GM12878 (cell line): ENCODE results near the gene MCRIP2. TPM values are rescaled to one million over a fixed set of nuclear protein-coding genes. Genes with fewer than 3 reads are reported as not detected.

Experiments used
- ATAC-seq: fragments of 200-7000 bp; cut with Tn5 transposase; 3 replicates; pipeline ENCODE4 v1.9.1; 2020; ENCODE audit warnings: mild to moderate bottlenecking, moderate library complexity
- BruUV-seq: library from RNA; stranded (reverse); fragments of 400-500 nt; replicated peaks from 2 replicates; lab custom pipeline; 2021; lab: Mats Ljungman, UMichigan
- CTCF ChIA-PET: fragments of 300-600 bp; sonication (Branson Sonifier 250); formaldehyde crosslinking; extraction: SDS; loops from one replicate; lab custom pipeline; 2021; ENCODE audit warnings: inconsistent platforms; lab: Yijun Ruan, JAX
- POLR2A ChIA-PET: fragments of 350-600 bp; formaldehyde crosslinking; extraction: SDS; loops from one replicate; lab custom pipeline; 2021; ENCODE audit warnings: inconsistent platforms; lab: Charles Lee
- RAD21 ChIA-PET: fragments of 300-600 bp; sonication (Branson Sonifier 250); formaldehyde crosslinking; loops from one replicate; lab custom pipeline; 2023; ENCODE audit warnings: antibody characterized with exemption; ENCODE audit not compliant: unreplicated experiment; lab: Charles Lee
- SMC1A ChIA-PET: fragments of 300-600 bp; sonication (Branson Sonifier 250); formaldehyde crosslinking; loops from one replicate; lab custom pipeline; 2023; ENCODE audit not compliant: unreplicated experiment, uncharacterized antibody; lab: Charles Lee
- DNase-seq: peaks from one replicate; pipeline ENCODE4 v3.0.0-alpha.2; 2011; ENCODE audit warnings: low read depth, low spot score
- FAIRE-seq: peaks from 3 replicates; lab custom pipeline; 2011; peaks lifted over from hg19 to GRCh38; lab: Jason Lieb, UNC
- H2AFZ ChIP-seq: 2 replicates; pipeline ENCODE4 v1.6.0; 2011; ENCODE audit warnings: low read depth, low read length, control low read depth; ENCODE audit not compliant: control insufficient read depth
- H3K27ac ChIP-seq: 2 replicates; pipeline ENCODE4 v1.5.1; 2011; ENCODE audit warnings: control low read depth; ENCODE audit not compliant: control insufficient read depth, insufficient read depth
- H3K27me3 ChIP-seq, 2 experiments: replicated peaks in 1 of 2; 2 replicates each; pipeline versions ENCODE4 v1.6.0 to v1.6.1; 2011; ENCODE audit warnings: low read length in 1 of 2; ENCODE audit not compliant: control insufficient read depth in 2 of 2, insufficient read depth in 2 of 2
- H3K36me3 ChIP-seq, 2 experiments: 2 replicates each; pipeline ENCODE4 v1.5.1; 2011; ENCODE audit warnings: low read length in 1 of 2; ENCODE audit not compliant: control insufficient read depth in 2 of 2, insufficient read depth in 2 of 2
- H3K4me1 ChIP-seq: 2 replicates; pipeline ENCODE4 v1.6.1; 2011; ENCODE audit warnings: mild to moderate bottlenecking, low read length, moderate library complexity, mixed read lengths; ENCODE audit not compliant: control insufficient read depth, insufficient read depth
- H3K4me2 ChIP-seq: 2 replicates; pipeline ENCODE4 v1.6.0; 2011; ENCODE audit warnings: control low read depth; ENCODE audit not compliant: control insufficient read depth, insufficient read depth
- H3K4me3 ChIP-seq: fragments of 200-600 bp; sonication (generic); 2 replicates; pipeline ENCODE4 v1.5.1; 2016
- H3K79me2 ChIP-seq: 2 replicates; pipeline ENCODE4 v1.6.0; 2011; ENCODE audit warnings: low read length; ENCODE audit not compliant: control insufficient read depth, insufficient read depth
- H3K9ac ChIP-seq: 2 replicates; pipeline ENCODE4 v1.8.0; 2011; ENCODE audit warnings: low read length, control low read depth, mixed read lengths; ENCODE audit not compliant: control insufficient read depth, insufficient read depth
- H3K9me3 ChIP-seq: replicated peaks from 3 replicates; pipeline ENCODE4 v1.5.1; 2011; ENCODE audit warnings: mild to moderate bottlenecking, low read length; ENCODE audit not compliant: control insufficient read depth, insufficient read depth
- H4K20me1 ChIP-seq: 2 replicates; pipeline ENCODE4 v1.6.0; 2011; ENCODE audit not compliant: control insufficient read depth, insufficient read depth
- CBFB ChIP-seq: IDR thresholded peaks from 2 replicates; pipeline ENCODE4 v1.6.1; 2016; ENCODE audit warnings: antibody characterized with exemption, low read depth
- CBX5 ChIP-seq: sonication (generic); IDR thresholded peaks from 2 replicates; pipeline ENCODE4 v1.6.1; 2016; ENCODE audit warnings: low read depth, moderate library complexity, mild to moderate bottlenecking, inconsistent platforms
- CEBPZ ChIP-seq: fragments of 150-350 bp; IDR thresholded peaks from 2 replicates; pipeline ENCODE4 v1.6.1; 2016; ENCODE audit warnings: low read depth, low read length
- JUNB ChIP-seq: IDR thresholded peaks from 2 replicates; pipeline ENCODE4 v1.6.1; 2016; ENCODE audit warnings: antibody characterized with exemption, mild to moderate bottlenecking
- MYB ChIP-seq: fragments of 150-350 bp; IDR thresholded peaks from 2 replicates; pipeline ENCODE4 v1.6.1; 2014; ENCODE audit warnings: mild to moderate bottlenecking, low read depth, low read length, borderline replicate concordance
- NFYB ChIP-seq: IDR thresholded peaks from 2 replicates; pipeline ENCODE4 v1.6.1; 2011; ENCODE audit warnings: low read depth, mild to moderate bottlenecking, low read length, improper control_type of control experiment, moderate library complexity; ENCODE audit not compliant: insufficient read depth
- PKNOX1 ChIP-seq: fragments of 450-650 bp; IDR thresholded peaks from 2 replicates; pipeline ENCODE4 v1.6.1; 2016; ENCODE audit warnings: mild to moderate bottlenecking
- POLR2A ChIP-seq: IDR thresholded peaks from 2 replicates; pipeline ENCODE4 v1.6.1; 2011; ENCODE audit warnings: low read depth, mild to moderate bottlenecking, low read length
- SIX5 ChIP-seq: IDR thresholded peaks from 2 replicates; pipeline ENCODE4 v1.6.1; 2011; ENCODE audit warnings: mild to moderate bottlenecking, low read depth, low read length, moderate library complexity; ENCODE audit not compliant: severe bottlenecking
- SMC3 ChIP-seq: IDR thresholded peaks from 2 replicates; pipeline ENCODE4 v1.6.1; 2011; ENCODE audit warnings: low read length, improper control_type of control experiment, borderline replicate concordance
- TCF12 ChIP-seq: IDR thresholded peaks from 2 replicates; pipeline ENCODE4 v1.6.1; 2011; ENCODE audit warnings: low read depth, mild to moderate bottlenecking, low read length
- ZNF384 ChIP-seq: IDR thresholded peaks from 2 replicates; pipeline ENCODE4 v1.6.1; 2012; ENCODE audit warnings: low read depth, mild to moderate bottlenecking, low read length, improper control_type of control experiment, borderline replicate concordance
- WGBS: methylation state at CpG from one replicate; pipeline ENCODE4 v1.1.6; 2016; ENCODE audit warnings: low lambda C conversion rate; ENCODE audit not compliant: insufficient replicate concordance, insufficient coverage; ENCODE audit errors: missing lambda C conversion rate; 5-methylcytosine and 5-hydroxymethylcytosine counted together
- in situ Hi-C: fragments of 300-500 bp; cut with MboI; formaldehyde crosslinking; loops from 9 replicates; pipeline ENCODE4 v1.14.3; 2018; ENCODE audit warnings: mixed read lengths
- intact Hi-C: fragments of 100-400 bp; cut with micrococcal nuclease; formaldehyde crosslinking; loops from one replicate; pipeline ENCODE4 v1.14.2; 2022; ENCODE audit not compliant: unreplicated experiment
- polyA plus RNA-seq, 11 experiments: library from polyadenylated mRNA; depleted of rRNA in 4 of 11; unstranded in 6 of 11; stranded (reverse) in 5 of 11; fragments of >200 nt; fragmentation: Nextera tagmentation in 4 of 11; fragmentation: Illumina TruSeq in 1 of 11; extraction: Ambion mirVana in 4 of 11; extraction: Trizol in 1 of 11; gene quantifications; 1 replicate in 1 of 11; 2 replicates in 10 of 11; pipeline versions ENCODE4 v1.2.1 to v1.2.3, GENCODE V29; 2011 to 2016; ENCODE audit warnings: inconsistent platforms in 2 of 11, missing spikeins in 2 of 11, low read depth in 1 of 11
- total RNA-seq, 4 experiments: library from RNA; depleted of rRNA in 3 of 4; stranded (reverse); fragments of >200 nt in 3 of 4; fragmentation: Illumina TruSeq in 1 of 4; extraction: Trizol in 1 of 4; gene quantifications; 2 replicates each; pipeline versions ENCODE4 v1.2.1 to v1.2.3, GENCODE V29; 2013 to 2021

MCRIP2 gene
- total and polyA plus RNA-seq, 10 of the 15 experiments (the other 5 are each of a cell fraction or from before 2014, with no cell fraction given), result 0.19 to 93.1 (median 57.9) TPM

DNA sequence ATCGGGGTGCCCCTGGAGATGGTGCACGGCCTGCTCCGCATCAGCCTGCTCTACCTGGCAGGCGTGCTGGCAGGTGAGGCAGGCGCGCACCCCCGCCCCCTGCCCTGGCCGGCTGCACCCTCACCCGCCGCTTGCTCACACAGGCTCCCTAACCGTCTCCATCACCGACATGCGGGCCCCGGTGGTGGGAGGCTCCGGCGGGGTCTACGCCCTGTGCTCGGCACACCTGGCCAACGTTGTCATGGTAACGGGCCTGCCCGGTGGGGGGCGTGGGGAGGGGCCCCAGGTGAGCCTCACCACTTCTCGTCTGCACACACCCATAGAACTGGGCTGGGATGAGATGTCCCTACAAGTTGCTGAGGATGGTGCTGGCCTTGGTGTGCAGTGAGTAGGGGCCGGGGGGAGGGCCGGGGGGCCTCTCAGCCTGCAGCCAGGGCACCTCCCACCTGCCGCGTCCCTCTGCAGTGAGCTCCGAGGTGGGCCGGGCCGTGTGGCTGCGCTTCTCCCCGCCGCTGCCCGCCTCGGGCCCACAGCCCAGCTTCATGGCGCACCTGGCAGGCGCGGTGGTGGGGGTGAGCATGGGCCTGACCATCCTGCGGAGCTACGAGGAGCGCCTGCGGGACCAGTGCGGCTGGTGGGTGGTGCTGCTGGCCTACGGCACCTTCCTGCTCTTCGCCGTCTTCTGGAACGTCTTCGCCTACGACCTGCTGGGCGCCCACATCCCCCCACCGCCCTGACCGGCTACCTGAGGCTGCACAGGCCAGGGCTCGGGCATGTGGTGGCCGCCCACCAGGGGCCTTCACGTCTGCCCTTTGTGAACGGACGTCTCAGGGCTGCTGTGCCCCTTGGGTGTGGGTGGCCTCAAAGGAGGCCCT, 35.9 kb downstream of the MCRIP2 start (continued):
- no peak for TF ChIP-seq CEBPZ
- no peak for TF ChIP-seq CBX5
- no peak for TF ChIP-seq SMC3
- no peak for TF ChIP-seq MYB
- TF ChIP-seq JUNB, result no peak
- TF ChIP-seq, all 136 proteins: peak for 0

DNA sequence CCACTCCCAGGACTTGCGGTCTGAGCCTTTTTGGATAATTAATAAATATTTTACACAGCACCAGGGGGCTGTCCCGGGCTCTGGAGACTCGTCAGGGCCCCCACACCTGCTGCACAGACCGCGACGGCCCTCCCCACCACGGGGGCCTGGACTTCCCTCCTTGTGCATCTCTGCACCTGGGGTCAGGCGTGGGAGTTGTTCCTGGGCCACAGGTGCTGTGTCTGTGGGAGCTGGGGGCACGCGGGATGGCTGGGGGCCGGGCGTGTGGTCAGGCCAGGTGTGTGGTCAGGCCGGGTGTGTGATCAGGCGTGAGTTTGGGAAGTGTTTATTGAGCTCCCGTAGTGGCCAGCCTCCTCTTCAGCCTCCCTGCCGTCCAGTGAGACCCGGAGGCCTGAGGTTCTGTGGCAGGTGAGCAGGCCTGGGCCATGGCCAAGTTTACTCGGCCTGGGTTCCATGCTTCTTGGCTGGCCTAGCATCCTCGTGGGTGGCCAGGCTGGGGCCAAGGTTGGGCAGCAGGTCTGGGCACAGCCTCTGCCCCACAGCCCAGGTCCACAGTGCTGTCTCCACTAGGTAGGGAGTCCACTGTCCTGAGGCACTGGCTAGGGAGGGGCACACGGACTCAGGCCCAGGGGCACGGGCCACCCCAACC, 36.7 kb downstream of the MCRIP2 start:
- CTCF ChIA-PET, result interaction anchor here (0.9 kb wide), 1 partner anchor 10 kb away, joined by 4 read pairs; the partner anchor contains the start of gene RHOT2
- H3K4me2 ChIP-seq, result no peak overlapping the region
- TF ChIP-seq CBFB, result no peak
- no peak for TF ChIP-seq NFYB
- TF ChIP-seq ZNF384, result no peak
- peak; percentile 47; the same call in 1 of the 2 replicates for TF ChIP-seq POLR2A
- 0 out of 2 replicates have a peak, but pooled peaks have one; percentile 37 for TF ChIP-seq TCF12
- no peak for TF ChIP-seq PKNOX1
- TF ChIP-seq SIX5, result no peak
- 22% methylated on average over 21 of the region's 21 CpGs for WGBS
- no peaks in the 10 kb centered on the region for H3K9me3 ChIP-seq
- FAIRE-seq (no peak), DNase-seq (no peak), ATAC-seq (no peak)
- peaks cover 18% of the 10 kb centered on the region for H3K79me2 ChIP-seq
- H3K4me3 ChIP-seq, result no peak overlapping the region
- no peaks in the 10 kb centered on the region for H3K27me3 ChIP-seq
- in situ Hi-C loops (no loop called here), intact Hi-C loops (no loop called here)
- H2AFZ ChIP-seq, result no peak overlapping the region
- peaks cover 6% of the 10 kb centered on the region; the same call in 1 of the 2 replicates for H4K20me1 ChIP-seq
- H3K36me3 ChIP-seq, result peaks cover 6 to 7% of the 10 kb centered on the region in 2 experiments; a peak in 2 of 4 replicates
- RAD21 ChIA-PET, result interaction anchor here (0.6 kb wide), 1 partner anchor 1043 kb away, joined by 4 read pairs; no protein-coding TSS in a partner anchor
- no peak overlapping the region for H3K9ac ChIP-seq
- BruUV-seq, result no TSS peak
- POLR2A ChIA-PET, result no interaction called here
- no peak overlapping the region for H3K27ac ChIP-seq
- SMC1A ChIA-PET, result no interaction called here
- H3K4me1 ChIP-seq, result peaks cover 13% of the 10 kb centered on the region
